DMS 273 (cell line): ENCODE data around the gene CIRBP.

ENCODE experiments used
- DNase-seq: peaks from one replicate; lab custom pipeline; 2025; ENCODE audit not compliant: unreplicated experiment; lab: John Stamatoyannopoulos, UW

The CIRBP gene

GRCh38 chr19:1266916-1267476 is 2.1 kb upstream of the CIRBP start:
- peak; percentile 82 for DNase-seq

DNA sequence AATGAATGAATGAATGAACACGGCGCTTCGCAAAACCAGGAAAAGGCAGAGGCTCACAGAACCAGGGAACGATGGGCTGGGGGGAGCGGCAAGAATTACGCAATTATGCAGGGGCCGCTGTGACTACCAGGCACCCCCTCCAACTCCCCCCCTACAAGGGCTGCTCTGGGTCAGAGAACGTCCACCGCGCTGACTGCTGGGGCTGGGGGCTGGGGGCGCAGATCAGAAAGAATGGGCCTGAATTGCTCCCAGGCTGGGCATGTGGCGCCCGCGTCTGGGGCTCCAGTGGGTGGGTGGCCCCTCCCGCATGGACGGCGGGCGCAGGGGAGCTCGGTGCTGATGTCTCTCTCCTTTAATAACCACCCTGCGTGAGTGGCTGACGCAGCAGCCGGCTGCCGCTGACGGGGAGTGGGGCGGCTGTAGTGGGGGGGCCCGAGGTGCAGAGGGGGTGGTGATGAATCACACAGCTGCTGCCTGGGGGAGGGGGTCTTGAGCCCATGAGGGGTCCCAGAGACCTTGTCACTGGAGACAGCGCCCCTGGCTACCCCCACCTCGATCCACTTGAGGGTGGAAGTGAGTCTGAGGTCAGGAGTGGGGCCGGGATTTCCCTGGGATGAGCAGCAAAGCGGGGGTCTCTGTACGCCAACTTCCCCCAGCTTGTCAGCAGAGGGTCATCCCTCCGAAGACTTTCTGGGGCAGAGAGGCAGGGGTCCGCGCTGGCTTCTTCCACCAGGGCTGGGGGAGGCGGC is 1.5 kb upstream of the CIRBP start:
- DNase-seq = peak; percentile 59

DNA sequence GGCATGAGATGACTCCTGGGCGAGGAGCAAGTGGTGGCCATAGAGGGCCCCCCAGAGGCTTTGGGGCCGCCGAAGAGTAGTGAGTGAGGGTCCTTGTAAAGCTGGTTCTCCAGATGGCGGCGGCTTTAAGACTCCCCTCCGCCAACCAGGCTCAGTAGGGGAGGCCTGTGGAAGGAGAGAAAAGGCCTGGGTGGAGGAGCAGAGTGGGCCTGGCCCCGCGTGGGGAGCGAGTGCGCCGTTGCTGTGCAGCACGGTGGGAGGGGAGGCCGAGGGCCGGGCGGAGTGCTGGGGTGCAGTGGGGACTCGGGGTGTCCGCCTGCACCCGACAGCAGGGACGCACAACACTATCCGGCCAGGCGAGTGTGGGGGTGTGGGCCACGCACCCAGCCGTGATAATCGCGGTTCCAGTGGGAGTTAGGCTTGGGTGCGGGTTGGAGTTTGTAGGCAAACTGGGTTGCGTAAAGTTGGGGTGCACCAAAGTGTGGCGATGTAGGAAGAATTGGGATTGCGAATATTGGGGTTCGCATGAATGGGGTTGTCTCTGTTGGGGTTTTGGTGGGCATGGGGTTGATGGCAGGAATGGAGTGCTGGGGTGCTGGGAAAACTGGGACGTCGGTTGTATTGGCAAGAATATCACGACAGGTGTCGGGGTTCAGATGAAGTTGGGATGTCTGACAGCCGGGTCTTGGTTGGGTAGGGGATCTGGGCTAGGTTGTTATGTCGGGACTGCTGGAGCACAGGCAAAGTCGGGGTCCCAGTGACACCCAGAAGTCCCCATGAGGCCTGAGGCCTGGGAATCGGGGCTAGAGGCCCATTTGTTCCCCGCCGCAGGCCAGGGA is 687 bp upstream of the CIRBP start:
- no peak for DNase-seq

GRCh38 chr19:1269478-1270212 is 513 bp downstream of the CIRBP start:
- DNase-seq = peak; percentile 95

- peak; percentile 68 for DNase-seq
Observed at GRCh38 chr19:1270213-1270853, 1.2 kb downstream of the CIRBP start.

- no peak for DNase-seq
Observed at GRCh38 chr19:1270854-1271527, 1.9 kb downstream of the CIRBP start.

DNA sequence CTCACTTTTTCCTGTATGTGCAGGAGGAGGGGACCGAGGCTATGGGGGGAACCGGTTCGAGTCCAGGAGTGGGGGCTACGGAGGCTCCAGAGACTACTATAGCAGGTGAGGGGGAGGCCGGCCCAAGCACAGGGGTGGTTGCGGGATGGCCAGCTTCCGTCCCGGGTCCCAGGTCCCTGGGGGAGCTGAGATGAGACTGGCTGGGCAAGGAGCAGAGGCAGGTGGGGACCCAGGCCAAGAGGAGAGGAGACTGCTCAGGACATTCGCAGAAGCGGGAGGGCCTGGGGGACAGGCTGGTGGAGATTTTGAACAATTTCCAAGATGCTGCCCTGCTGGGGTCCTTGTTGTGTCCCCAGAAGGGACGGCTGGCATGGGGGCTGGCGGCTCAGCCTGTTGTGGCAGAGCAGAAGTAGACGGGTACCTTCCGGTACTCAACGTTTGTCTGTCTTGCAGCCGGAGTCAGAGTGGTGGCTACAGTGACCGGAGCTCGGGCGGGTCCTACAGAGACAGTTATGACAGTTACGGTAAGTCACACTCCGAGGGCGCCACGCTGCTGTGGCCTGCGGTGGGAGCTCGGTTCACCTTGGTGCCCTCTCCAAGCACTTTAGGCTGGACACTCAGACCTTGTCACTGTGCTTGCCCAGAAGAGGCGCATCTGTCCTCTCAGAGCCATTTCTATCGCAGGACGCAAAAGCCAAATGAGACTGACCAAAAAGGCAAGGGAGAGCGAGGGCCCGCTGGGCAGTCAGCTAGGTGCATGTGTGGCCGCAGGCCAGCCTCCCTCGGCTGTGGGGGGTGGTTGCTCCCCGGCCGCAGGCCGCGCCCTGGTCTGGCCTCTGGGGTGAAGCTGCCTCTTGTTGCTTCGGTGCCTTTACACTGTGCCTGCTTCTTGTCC is 2.6 kb downstream of the CIRBP start:
- DNase-seq = no peak

GRCh38 chr19:1272423-1273262 is 3.5 kb downstream of the CIRBP start:
- no peak for DNase-seq

GRCh38 chr19:1273263-1274041 is 4.3 kb downstream of the CIRBP start:
- DNase-seq = no peak

- no peak for DNase-seq
Observed at GRCh38 chr19:1274081-1274851, 5.1 kb downstream of the CIRBP start.

DNA sequence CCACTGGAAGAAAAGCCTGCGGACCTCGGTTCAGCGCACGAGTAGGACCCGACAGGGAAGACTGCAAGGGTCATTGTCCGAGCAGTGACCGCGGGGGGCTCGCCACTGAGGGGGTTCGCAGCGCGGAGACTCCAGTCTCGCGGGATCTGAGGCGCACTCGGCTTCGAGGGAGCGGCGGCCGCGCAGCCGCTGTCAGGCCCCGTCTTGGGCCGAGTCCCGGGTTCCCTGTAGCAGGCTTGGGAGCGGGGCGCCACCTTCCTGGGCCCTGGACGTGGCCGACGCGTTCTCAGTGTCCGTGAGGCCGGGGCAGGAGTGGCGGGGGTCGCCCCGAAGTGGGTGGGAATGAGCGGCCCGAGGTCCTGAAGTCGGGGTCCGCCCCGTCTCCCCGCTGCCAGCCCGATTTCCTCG is 5.7 kb downstream of the CIRBP start:
- DNase-seq = peak; percentile 74

DNA sequence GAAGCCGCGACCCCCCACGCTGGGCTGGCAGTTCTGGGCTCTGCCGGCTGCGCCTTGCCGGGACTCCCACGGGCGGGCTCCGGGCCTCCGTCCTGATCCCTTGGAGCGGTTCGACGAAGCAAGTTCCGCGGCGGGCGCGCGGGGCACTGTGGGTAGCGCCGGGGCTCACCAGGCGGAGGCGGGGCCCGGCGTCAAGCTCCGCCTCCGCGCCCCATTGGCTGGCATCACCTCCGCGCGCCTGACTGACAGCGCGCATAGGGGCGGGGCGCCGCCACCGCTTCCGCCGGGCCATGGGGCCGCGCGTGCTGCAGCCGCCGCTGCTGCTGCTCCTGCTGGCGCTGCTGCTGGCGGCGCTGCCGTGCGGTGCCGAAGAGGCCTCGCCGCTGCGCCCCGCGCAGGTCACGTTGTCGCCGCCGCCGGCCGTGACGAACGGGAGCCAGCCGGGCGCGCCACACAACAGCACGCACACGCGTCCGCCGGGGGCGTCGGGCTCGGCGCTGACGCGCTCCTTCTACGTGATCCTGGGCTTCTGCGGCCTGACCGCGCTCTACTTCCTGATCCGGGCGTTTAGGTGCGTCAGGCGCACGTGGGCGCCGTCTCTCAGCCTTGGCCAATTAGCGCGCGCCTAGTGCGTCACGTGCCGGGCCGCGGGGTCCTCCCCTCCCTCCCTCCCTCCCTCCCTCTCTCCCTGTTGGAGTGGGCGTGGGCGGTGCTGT is 6.3 kb downstream of the CIRBP start, which contains the start of gene FAM174C:
Gene FAM174C (plus strand): TSS at position 271 of the 716 bp plus-strand sequence. CDS start 20 bp downstream, at position 291.
- peak; percentile 99 for DNase-seq

DNA sequence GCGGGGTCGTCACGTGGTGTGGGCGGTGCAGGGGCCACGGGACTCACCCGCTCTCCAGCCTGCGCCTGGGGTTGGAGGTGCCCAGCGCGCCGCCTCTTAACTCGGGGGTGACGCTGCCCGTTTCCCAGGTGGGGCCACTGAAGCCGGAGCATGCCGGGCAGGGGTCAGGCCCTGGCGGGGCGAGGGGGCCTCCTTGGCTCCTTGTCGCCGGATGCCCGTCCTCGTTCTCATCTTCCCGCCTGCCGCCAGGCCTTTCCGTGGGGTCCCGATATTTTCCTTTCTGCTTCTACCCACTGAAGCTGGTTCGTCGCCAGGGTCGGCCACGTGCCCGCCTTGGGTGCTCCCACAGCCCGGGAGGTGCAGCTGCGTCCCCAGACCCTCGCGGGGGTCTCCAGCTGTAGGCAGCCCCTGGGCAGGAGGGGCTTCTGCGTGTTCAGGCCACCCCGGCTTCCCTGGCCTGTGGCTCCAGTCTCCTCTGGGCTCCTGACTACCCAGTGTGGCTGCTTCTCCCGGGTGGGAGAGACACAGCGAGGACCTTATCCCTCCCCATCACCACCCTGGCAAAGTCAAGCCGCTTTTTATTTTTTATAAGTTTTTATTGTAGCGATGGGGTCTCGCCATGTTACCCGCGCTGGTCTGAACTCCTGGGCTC is 7.0 kb downstream of the CIRBP start:
- DNase-seq = no peak

- DNase-seq = no peak
Observed at GRCh38 chr19:1276628-1277022, 7.5 kb downstream of the CIRBP start.

- DNase-seq = no peak
Observed at GRCh38 chr19:1277061-1277460, 7.9 kb downstream of the CIRBP start.

DNA sequence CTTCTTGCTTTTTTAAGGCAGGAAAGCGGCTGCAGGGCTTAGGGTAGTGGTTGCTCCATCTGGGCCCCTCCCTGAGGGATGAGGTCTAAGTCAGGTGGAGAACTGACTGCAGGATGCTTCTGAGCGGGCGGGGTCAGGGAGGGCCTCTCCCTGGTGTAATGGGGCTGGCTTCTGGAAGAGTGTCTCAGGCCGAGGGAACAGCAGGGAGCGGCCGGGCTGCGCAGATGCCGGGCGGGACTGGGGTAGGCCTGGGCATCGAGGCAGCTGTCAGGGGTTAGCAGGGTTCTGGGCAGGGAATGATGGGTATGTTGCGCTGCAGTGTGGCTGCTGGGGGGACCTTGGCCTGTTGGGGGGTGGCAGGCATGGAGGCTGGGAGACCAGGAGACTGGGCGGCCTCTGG is 8.9 kb downstream of the CIRBP start:
- no peak for DNase-seq
